ENCODE results near the gene GIN1. TPM values are rescaled to one million over a fixed set of nuclear protein-coding genes. Genes with fewer than 3 reads are reported as not detected.

Gene GIN1
- total and polyA plus RNA-seq, 3 donors from 2014 or later: 6.7 to 16.8 (median 12.5) TPM

DNA sequence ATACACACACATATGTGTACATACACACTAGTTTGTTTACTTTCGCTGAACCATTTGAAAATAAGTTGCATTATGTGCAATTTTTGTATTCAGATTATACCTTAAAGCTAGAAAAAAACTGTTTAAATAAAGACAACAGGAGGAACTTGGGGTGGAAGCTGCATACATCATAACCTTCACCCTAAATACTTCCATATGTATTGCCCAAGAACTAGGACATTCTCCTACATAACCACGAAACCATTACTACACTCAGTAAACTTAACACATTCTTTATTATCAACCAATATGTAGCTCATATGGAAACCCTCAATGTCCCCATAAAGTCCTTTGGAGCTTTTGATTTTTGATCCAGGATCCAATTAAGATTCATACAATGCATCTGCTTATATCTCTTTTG is 83.3 kb downstream of the GIN1 start:
- no peaks in the 10 kb centered on the region for H3K27me3 ChIP-seq
- H3K9me3 ChIP-seq: no peaks in the 10 kb centered on the region
- DNase-seq: no peak
- H3K27ac ChIP-seq: no peak overlapping the region
- intact Hi-C loops (cut with DNase I; ENCODE audit: low total_unique reads): no loop called here
- no peaks in the 10 kb centered on the region for H3K36me3 ChIP-seq (ENCODE audit: low read depth, missing control alignments)
- H3K4me3 ChIP-seq: no peak overlapping the region
- 92 to 95% methylated on average over 2 of the region's 2 CpGs for WGBS, 2 donors
- TF ChIP-seq, protein P1, sequence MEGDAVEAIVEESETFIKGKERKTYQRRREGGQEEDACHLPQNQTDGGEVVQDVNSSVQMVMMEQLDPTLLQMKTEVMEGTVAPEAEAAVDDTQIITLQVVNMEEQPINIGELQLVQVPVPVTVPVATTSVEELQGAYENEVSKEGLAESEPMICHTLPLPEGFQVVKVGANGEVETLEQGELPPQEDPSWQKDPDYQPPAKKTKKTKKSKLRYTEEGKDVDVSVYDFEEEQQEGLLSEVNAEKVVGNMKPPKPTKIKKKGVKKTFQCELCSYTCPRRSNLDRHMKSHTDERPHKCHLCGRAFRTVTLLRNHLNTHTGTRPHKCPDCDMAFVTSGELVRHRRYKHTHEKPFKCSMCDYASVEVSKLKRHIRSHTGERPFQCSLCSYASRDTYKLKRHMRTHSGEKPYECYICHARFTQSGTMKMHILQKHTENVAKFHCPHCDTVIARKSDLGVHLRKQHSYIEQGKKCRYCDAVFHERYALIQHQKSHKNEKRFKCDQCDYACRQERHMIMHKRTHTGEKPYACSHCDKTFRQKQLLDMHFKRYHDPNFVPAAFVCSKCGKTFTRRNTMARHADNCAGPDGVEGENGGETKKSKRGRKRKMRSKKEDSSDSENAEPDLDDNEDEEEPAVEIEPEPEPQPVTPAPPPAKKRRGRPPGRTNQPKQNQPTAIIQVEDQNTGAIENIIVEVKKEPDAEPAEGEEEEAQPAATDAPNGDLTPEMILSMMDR (IDR thresholded peaks at IDR 0.05): no peak
- no peak for TF ChIP-seq POLR2A (IDR thresholded peaks at IDR 0.05)
- no peaks in the 10 kb centered on the region for H3K4me1 ChIP-seq

Other genes with a start within 250 kb of the GIN1 start
- 10 to 100 TPM; 30.4 to 42.8 TPM for gene PPIP5K2, start 163 bp upstream of the GIN1 start, total RNA-seq
- 23.7 TPM for gene PPIP5K2, start 163 bp upstream of the GIN1 start, polyA plus RNA-seq (ENCODE audit: insufficient read depth, low read depth, low replicate concordance)
- 10 to 100 TPM; 18.4 to 21.6 TPM for gene MACIR, start 138.6 kb upstream of the GIN1 start, total RNA-seq
- 12.8 TPM for gene MACIR, start 138.6 kb upstream of the GIN1 start, polyA plus RNA-seq (ENCODE audit: insufficient read depth, low read depth, low replicate concordance)

Data from testis (tissue), 3 donors.